CD4-positive, alpha-beta T cell treated with Interleukin-6 at 100 ng/mL for 8 hours (primary cell): ENCODE data around the gene THAP9.
"Not testable (repeated sequence)": the region's sequence is repeated elsewhere in the genome, so short reads cannot be mapped to it uniquely, and the experiment has no call there.

Source experiments
- DNase-seq: peaks from one replicate; pipeline ENCODE4 v3.0.0-alpha.2; 2020; ENCODE audit warnings: mixed read lengths, low spot score

Gene THAP9

GRCh38 chr4:82900411-82901182, at the start of gene THAP9:
THAP9 (plus strand) TSS chr4:82900735; CDS start chr4:82900803, 68 bp downstream.
- DNase-seq = peak; percentile 98

- DNase-seq = no peak
Observed at GRCh38 chr4:82851318-82851717, 49.2 kb upstream of the THAP9 start.

- DNase-seq = peak; percentile 11
Observed at GRCh38 chr4:82851885-82852750, 48.4 kb upstream of the THAP9 start.

GRCh38 chr4:82852751-82853285, 47.7 kb upstream of the THAP9 start:
- no peak for DNase-seq

- not testable (repeated sequence) for DNase-seq
Observed at GRCh38 chr4:82860487-82860886, 40.0 kb upstream of the THAP9 start.

GRCh38 chr4:82861529-82861928, 39.0 kb upstream of the THAP9 start:
- no peak for DNase-seq

GRCh38 chr4:82864336-82864979, 36.1 kb upstream of the THAP9 start:
- no peak for DNase-seq

GRCh38 chr4:82865592-82865991, 34.9 kb upstream of the THAP9 start:
- peak; percentile 15 for DNase-seq

GRCh38 chr4:82866033-82866432, 34.5 kb upstream of the THAP9 start:
- not testable (repeated sequence) for DNase-seq

GRCh38 chr4:82866706-82867385, 33.7 kb upstream of the THAP9 start:
- no peak for DNase-seq

- no peak for DNase-seq
Observed at GRCh38 chr4:82868572-82868971, 32.0 kb upstream of the THAP9 start.

GRCh38 chr4:82885410-82885809, 15.1 kb upstream of the THAP9 start:
- no peak for DNase-seq

GRCh38 chr4:82886147-82886942, 14.2 kb upstream of the THAP9 start:
- no peak for DNase-seq

GRCh38 chr4:82889287-82889686, 11.2 kb upstream of the THAP9 start:
- no peak for DNase-seq

- no peak for DNase-seq
Observed at GRCh38 chr4:82890528-82890900, 10.0 kb upstream of the THAP9 start.

- DNase-seq = peak; percentile 95
Observed at GRCh38 chr4:82890901-82891706, 9.4 kb upstream of the THAP9 start, which contains the start of gene SEC31A. SEC31A (minus strand) TSS chr4:82891153; CDS start chr4:82881936, 9,217 bp downstream.

GRCh38 chr4:82891707-82892466, 8.6 kb upstream of the THAP9 start:
- DNase-seq = no peak

GRCh38 chr4:82892467-82892802, 8.1 kb upstream of the THAP9 start:
- DNase-seq = no peak

- DNase-seq = no peak
Observed at GRCh38 chr4:82893942-82894341, 6.6 kb upstream of the THAP9 start.
